GM12878 (cell line): ENCODE data around the gene GABRR3. TPM values are rescaled to one million over a fixed set of nuclear protein-coding genes. Genes with fewer than 3 reads are reported as not detected.

Experiments used
- ATAC-seq: fragments of 200-7000 bp; cut with Tn5 transposase; 3 replicates; pipeline ENCODE4 v1.9.1; 2020; ENCODE audit warnings: mild to moderate bottlenecking, moderate library complexity
- BruUV-seq: library from RNA; stranded (reverse); fragments of 400-500 nt; replicated peaks from 2 replicates; lab custom pipeline; 2021; lab: Mats Ljungman, UMichigan
- CTCF ChIA-PET: fragments of 300-600 bp; sonication (Branson Sonifier 250); formaldehyde crosslinking; extraction: SDS; loops from one replicate; lab custom pipeline; 2021; ENCODE audit warnings: inconsistent platforms; lab: Yijun Ruan, JAX
- POLR2A ChIA-PET: fragments of 350-600 bp; formaldehyde crosslinking; extraction: SDS; loops from one replicate; lab custom pipeline; 2021; ENCODE audit warnings: inconsistent platforms; lab: Charles Lee
- RAD21 ChIA-PET: fragments of 300-600 bp; sonication (Branson Sonifier 250); formaldehyde crosslinking; loops from one replicate; lab custom pipeline; 2023; ENCODE audit warnings: antibody characterized with exemption; ENCODE audit not compliant: unreplicated experiment; lab: Charles Lee
- SMC1A ChIA-PET: fragments of 300-600 bp; sonication (Branson Sonifier 250); formaldehyde crosslinking; loops from one replicate; lab custom pipeline; 2023; ENCODE audit not compliant: unreplicated experiment, uncharacterized antibody; lab: Charles Lee
- DNase-seq: peaks from one replicate; pipeline ENCODE4 v3.0.0-alpha.2; 2011; ENCODE audit warnings: low read depth, low spot score
- FAIRE-seq: peaks from 3 replicates; lab custom pipeline; 2011; peaks lifted over from hg19 to GRCh38; lab: Jason Lieb, UNC
- H2AFZ ChIP-seq: 2 replicates; pipeline ENCODE4 v1.6.0; 2011; ENCODE audit warnings: low read depth, low read length, control low read depth; ENCODE audit not compliant: control insufficient read depth
- H3K27ac ChIP-seq: 2 replicates; pipeline ENCODE4 v1.5.1; 2011; ENCODE audit warnings: control low read depth; ENCODE audit not compliant: control insufficient read depth, insufficient read depth
- H3K27me3 ChIP-seq, 2 experiments: replicated peaks in 1 of 2; 2 replicates each; pipeline versions ENCODE4 v1.6.0 to v1.6.1; 2011; ENCODE audit warnings: low read length in 1 of 2; ENCODE audit not compliant: control insufficient read depth in 2 of 2, insufficient read depth in 2 of 2
- H3K36me3 ChIP-seq, 2 experiments: 2 replicates each; pipeline ENCODE4 v1.5.1; 2011; ENCODE audit warnings: low read length in 1 of 2; ENCODE audit not compliant: control insufficient read depth in 2 of 2, insufficient read depth in 2 of 2
- H3K4me1 ChIP-seq: 2 replicates; pipeline ENCODE4 v1.6.1; 2011; ENCODE audit warnings: mild to moderate bottlenecking, low read length, moderate library complexity, mixed read lengths; ENCODE audit not compliant: control insufficient read depth, insufficient read depth
- H3K4me2 ChIP-seq: 2 replicates; pipeline ENCODE4 v1.6.0; 2011; ENCODE audit warnings: control low read depth; ENCODE audit not compliant: control insufficient read depth, insufficient read depth
- H3K4me3 ChIP-seq: fragments of 200-600 bp; sonication (generic); 2 replicates; pipeline ENCODE4 v1.5.1; 2016
- H3K79me2 ChIP-seq: 2 replicates; pipeline ENCODE4 v1.6.0; 2011; ENCODE audit warnings: low read length; ENCODE audit not compliant: control insufficient read depth, insufficient read depth
- H3K9ac ChIP-seq: 2 replicates; pipeline ENCODE4 v1.8.0; 2011; ENCODE audit warnings: low read length, control low read depth, mixed read lengths; ENCODE audit not compliant: control insufficient read depth, insufficient read depth
- H3K9me3 ChIP-seq: replicated peaks from 3 replicates; pipeline ENCODE4 v1.5.1; 2011; ENCODE audit warnings: mild to moderate bottlenecking, low read length; ENCODE audit not compliant: control insufficient read depth, insufficient read depth
- H4K20me1 ChIP-seq: 2 replicates; pipeline ENCODE4 v1.6.0; 2011; ENCODE audit not compliant: control insufficient read depth, insufficient read depth
- RCOR1 ChIP-seq: conservative IDR thresholded peaks from 2 replicates; pipeline ENCODE4 v1.6.1; 2012; ENCODE audit warnings: low read depth, low read length, improper control_type of control experiment
- SUPT20H ChIP-seq: IDR thresholded peaks from 2 replicates; pipeline ENCODE4 v1.6.1; 2011; ENCODE audit warnings: low read depth, mild to moderate bottlenecking, low read length, moderate library complexity, borderline replicate concordance; ENCODE audit not compliant: control insufficient read depth
- TBL1XR1 ChIP-seq: IDR thresholded peaks from 2 replicates; pipeline ENCODE4 v1.6.1; 2012; ENCODE audit warnings: low read depth, low read length, improper control_type of control experiment
- ZBED1 ChIP-seq: IDR thresholded peaks from 2 replicates; pipeline ENCODE4 v1.6.1; 2016; ENCODE audit warnings: borderline replicate concordance
- WGBS: methylation state at CpG from one replicate; pipeline ENCODE4 v1.1.6; 2016; ENCODE audit warnings: low lambda C conversion rate; ENCODE audit not compliant: insufficient replicate concordance, insufficient coverage; ENCODE audit errors: missing lambda C conversion rate; 5-methylcytosine and 5-hydroxymethylcytosine counted together
- in situ Hi-C: fragments of 300-500 bp; cut with MboI; formaldehyde crosslinking; loops from 9 replicates; pipeline ENCODE4 v1.14.3; 2018; ENCODE audit warnings: mixed read lengths
- intact Hi-C: fragments of 100-400 bp; cut with micrococcal nuclease; formaldehyde crosslinking; loops from one replicate; pipeline ENCODE4 v1.14.2; 2022; ENCODE audit not compliant: unreplicated experiment
- polyA plus RNA-seq, 11 experiments: library from polyadenylated mRNA; depleted of rRNA in 4 of 11; unstranded in 6 of 11; stranded (reverse) in 5 of 11; fragments of >200 nt; fragmentation: Nextera tagmentation in 4 of 11; fragmentation: Illumina TruSeq in 1 of 11; extraction: Ambion mirVana in 4 of 11; extraction: Trizol in 1 of 11; gene quantifications; 1 replicate in 1 of 11; 2 replicates in 10 of 11; pipeline versions ENCODE4 v1.2.1 to v1.2.3, GENCODE V29; 2011 to 2016; ENCODE audit warnings: inconsistent platforms in 2 of 11, missing spikeins in 2 of 11, low read depth in 1 of 11
- total RNA-seq, 4 experiments: library from RNA; depleted of rRNA in 3 of 4; stranded (reverse); fragments of >200 nt in 3 of 4; fragmentation: Illumina TruSeq in 1 of 4; extraction: Trizol in 1 of 4; gene quantifications; 2 replicates each; pipeline versions ENCODE4 v1.2.1 to v1.2.3, GENCODE V29; 2013 to 2021

The GABRR3 gene
- total and polyA plus RNA-seq, 10 of the 15 experiments (the other 5 are each of a cell fraction or from before 2014, with no cell fraction given): not detected

DNA sequence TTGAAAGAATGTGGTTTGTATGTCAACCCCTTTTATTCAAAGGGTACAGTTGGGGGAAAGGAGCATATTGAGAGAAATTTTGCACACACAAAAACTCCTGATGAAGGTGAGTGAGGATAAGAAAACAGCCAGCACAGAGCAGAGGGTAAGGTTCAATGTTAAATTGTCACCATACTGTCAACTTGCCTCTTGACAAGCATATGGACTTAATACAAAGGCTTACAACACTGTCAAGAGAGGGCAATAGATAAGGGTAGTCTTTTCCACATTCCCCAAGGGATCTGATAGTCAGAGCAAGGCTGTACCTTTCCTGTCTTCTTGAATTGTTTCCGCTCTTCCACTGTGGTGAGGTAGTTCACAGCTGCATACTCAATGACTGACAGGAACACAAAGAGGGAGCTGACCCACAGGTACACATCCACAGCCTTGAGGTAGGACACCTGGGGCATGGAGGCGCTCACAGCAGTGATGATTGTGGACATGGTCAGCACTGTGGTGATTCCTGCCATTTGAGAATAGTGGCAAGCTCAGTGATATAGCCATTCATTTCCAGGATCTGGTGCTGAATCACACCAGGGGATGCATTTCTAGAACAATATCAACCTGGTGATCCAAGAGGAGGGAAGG, 42.5 kb downstream of the GABRR3 start (continued):
- no peak for TF ChIP-seq ZBED1
- TF ChIP-seq RCOR1: no peak

DNA sequence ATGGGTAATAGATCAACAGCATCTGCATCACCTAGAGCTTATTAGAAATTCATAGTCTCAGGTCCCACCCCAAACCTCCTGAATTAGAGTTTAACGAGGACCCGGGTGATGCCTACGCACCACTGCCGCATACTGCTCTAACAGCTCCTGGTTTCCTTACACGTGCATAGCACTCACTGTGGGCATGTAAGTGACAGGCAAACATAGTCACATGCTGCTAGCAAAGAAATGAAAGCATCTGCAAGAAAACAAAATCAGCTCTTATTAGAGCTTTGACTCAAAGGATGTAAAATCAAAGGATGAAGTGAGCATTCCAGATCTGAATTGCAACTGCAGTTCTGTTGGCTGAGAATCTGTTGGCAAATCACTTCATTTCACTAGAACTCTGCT, 43.8 kb downstream of the GABRR3 start:
- no peaks in the 10 kb centered on the region for H3K27me3 ChIP-seq
- H3K4me3 ChIP-seq: no peak overlapping the region
- H3K79me2 ChIP-seq: no peaks in the 10 kb centered on the region
- no peaks in the 10 kb centered on the region for H4K20me1 ChIP-seq
- ChIA-PET CTCF (no interaction called here), POLR2A (no interaction called here), RAD21 (no interaction called here), SMC1A (interaction anchor here (0.6 to 1.5 kb wide), 2 partner anchors 23 to 30 kb away, joined by 3 to 4 read pairs; no protein-coding TSS in a partner anchor)
- intact Hi-C loops (no loop called here), in situ Hi-C loops (no loop called here)
- H3K36me3 ChIP-seq: no peaks in the 10 kb centered on the region
- H3K27ac ChIP-seq: no peak overlapping the region
- H3K9ac ChIP-seq: no peak overlapping the region
- TF ChIP-seq SUPT20H (no peak), TBL1XR1 (no peak)
- 0 out of 2 replicates have a peak, but pooled peaks cover 5% of the 10 kb centered on the region for H3K4me1 ChIP-seq
- WGBS: 60% methylated on average over 5 of the region's 5 CpGs
- H3K4me2 ChIP-seq: no peak overlapping the region
- BruUV-seq: no TSS peak
- no peak overlapping the region; the same call in 1 of the 2 replicates for H2AFZ ChIP-seq
- no peak for FAIRE-seq
- DNase-seq: no peak
- ATAC-seq: no peak
- H3K9me3 ChIP-seq: no peaks in the 10 kb centered on the region
